ENCODE measurements around the gene MASP1.

The MASP1 gene

DNA sequence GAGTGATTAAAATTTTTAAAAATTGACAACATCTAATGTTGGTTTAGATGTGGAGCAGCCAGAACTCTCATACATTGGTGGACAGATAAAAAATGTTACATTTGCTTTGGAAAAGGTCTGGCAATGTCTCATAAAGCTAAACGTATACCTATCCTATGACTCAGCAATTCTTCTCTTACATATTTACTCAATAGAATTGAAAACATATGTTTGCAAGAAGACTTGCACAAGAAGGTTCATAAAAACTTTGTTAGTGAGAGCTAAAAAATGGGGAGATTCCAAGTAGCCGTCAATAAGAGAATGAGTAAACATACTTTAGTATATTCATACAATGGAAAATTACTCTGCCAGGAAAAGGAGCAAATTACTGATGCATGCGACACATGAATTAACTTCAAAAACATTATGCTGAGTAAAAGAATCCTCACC lies 30.0 kb downstream of the MASP1 start:
- TF ChIP-seq TAF1 (IDR thresholded peaks at IDR 0.05; ENCODE audit: borderline replicate concordance, insufficient read depth, low read length): no peak
- TF ChIP-seq POLR2AphosphoS5 (IDR thresholded peaks at IDR 0.05; ENCODE audit: low read depth, low read length): no peak
- no peak for TF ChIP-seq SIN3A (IDR thresholded peaks at IDR 0.05; ENCODE audit: borderline replicate concordance, insufficient read depth, low read length)
- TF ChIP-seq, protein P1, sequence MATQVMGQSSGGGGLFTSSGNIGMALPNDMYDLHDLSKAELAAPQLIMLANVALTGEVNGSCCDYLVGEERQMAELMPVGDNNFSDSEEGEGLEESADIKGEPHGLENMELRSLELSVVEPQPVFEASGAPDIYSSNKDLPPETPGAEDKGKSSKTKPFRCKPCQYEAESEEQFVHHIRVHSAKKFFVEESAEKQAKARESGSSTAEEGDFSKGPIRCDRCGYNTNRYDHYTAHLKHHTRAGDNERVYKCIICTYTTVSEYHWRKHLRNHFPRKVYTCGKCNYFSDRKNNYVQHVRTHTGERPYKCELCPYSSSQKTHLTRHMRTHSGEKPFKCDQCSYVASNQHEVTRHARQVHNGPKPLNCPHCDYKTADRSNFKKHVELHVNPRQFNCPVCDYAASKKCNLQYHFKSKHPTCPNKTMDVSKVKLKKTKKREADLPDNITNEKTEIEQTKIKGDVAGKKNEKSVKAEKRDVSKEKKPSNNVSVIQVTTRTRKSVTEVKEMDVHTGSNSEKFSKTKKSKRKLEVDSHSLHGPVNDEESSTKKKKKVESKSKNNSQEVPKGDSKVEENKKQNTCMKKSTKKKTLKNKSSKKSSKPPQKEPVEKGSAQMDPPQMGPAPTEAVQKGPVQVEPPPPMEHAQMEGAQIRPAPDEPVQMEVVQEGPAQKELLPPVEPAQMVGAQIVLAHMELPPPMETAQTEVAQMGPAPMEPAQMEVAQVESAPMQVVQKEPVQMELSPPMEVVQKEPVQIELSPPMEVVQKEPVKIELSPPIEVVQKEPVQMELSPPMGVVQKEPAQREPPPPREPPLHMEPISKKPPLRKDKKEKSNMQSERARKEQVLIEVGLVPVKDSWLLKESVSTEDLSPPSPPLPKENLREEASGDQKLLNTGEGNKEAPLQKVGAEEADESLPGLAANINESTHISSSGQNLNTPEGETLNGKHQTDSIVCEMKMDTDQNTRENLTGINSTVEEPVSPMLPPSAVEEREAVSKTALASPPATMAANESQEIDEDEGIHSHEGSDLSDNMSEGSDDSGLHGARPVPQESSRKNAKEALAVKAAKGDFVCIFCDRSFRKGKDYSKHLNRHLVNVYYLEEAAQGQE (IDR thresholded peaks at IDR 0.05; ENCODE audit: insufficient read depth in 1 of 2, low read depth in 2 of 2, low read length in 2 of 2): no peak
- TF ChIP-seq FOXP2 (optimal IDR thresholded peaks at IDR 0.05; ENCODE audit: borderline replicate concordance, extremely low read depth, extremely low read length, insufficient read depth): no peak

DNA sequence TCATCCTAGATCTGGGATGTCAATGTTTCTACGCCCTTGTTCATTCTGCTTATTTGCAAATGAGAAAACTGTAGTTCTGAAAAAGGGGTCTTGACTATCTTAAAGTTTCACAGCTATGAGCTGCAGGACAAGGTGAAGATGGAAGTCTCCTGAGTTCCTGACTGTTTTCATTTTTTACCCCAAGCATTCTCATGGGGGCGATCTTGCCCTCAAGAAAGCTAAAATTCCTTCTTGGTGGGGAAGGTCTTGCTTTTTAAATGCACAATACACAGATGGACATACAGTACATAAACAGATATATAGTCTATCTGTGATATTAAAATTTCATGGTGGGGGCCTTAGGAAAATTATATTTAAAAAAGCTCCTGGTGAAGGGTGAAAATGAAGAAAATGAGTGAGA lies 32.4 kb downstream of the MASP1 start:
- no peak for TF ChIP-seq FOXP2 (optimal IDR thresholded peaks at IDR 0.05; ENCODE audit: borderline replicate concordance, extremely low read depth, extremely low read length, insufficient read depth)
- TF ChIP-seq, protein P1 (IDR thresholded peaks at IDR 0.05; ENCODE audit: insufficient read depth in 1 of 2, low read depth in 2 of 2, low read length in 2 of 2): no peak
- TF ChIP-seq POLR2AphosphoS5 (IDR thresholded peaks at IDR 0.05; ENCODE audit: low read depth, low read length): no peak
- TF ChIP-seq SIN3A (IDR thresholded peaks at IDR 0.05; ENCODE audit: borderline replicate concordance, insufficient read depth, low read length): no peak
- no peak for TF ChIP-seq TAF1 (IDR thresholded peaks at IDR 0.05; ENCODE audit: borderline replicate concordance, insufficient read depth, low read length)

DNA sequence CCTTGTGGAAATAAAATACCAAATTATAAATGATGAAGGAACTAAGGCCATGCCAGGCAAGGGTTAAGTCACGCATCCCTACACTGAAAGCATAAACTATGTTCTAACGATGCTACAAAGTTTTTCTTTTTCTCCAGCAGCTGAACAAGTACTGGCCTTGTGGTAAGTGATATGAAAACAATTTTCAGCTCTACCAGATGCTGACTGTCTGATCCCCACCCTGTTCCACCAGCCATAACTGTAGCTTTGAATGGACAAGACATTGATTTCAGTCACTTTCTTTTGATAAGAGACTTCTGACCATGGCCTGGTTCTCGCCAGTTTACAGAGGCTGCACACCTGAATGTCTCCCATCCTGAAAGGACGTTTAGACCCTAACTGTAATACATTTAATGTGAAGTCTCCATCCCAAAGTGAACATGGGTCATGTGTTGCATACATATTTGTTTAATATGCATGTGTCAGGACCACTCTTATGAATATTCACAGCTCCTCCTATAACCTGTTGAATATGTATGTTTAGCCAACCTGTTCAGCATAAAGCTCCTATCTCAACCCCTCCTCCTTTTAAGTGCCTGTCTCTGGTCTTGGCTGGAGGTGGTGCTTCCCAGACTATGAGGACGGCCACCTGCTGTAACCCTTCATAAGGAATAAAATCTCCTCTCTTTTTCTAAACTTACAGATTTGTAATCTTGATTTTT lies 33.4 kb downstream of the MASP1 start:
- TF ChIP-seq TAF1 (IDR thresholded peaks at IDR 0.05; ENCODE audit: borderline replicate concordance, insufficient read depth, low read length) (no peak), FOXP2 (optimal IDR thresholded peaks at IDR 0.05; ENCODE audit: borderline replicate concordance, extremely low read depth, extremely low read length, insufficient read depth) (no peak), POLR2AphosphoS5 (IDR thresholded peaks at IDR 0.05; ENCODE audit: low read depth, low read length) (no peak)

DNA sequence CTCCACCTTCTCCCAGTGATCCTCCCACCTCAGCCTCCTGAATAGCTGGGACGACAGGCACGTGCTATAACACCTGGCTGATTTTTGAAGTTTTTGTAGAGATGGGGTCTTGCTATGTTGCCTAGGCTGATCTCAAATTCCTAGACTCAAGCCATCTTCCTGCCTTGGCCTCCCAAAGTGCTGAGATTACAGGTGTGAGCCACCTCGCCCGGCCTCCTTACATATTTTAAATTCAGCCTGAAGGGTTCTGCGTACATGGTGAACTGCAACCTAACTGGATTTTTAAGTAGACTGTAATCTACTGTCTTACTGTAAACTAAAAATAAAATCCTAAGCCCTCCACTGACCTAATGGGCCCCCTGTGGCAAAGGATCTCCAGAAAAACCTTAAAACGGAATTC lies 34.1 kb downstream of the MASP1 start:
- no peak for TF ChIP-seq FOXP2 (optimal IDR thresholded peaks at IDR 0.05; ENCODE audit: borderline replicate concordance, extremely low read depth, extremely low read length, insufficient read depth)

DNA sequence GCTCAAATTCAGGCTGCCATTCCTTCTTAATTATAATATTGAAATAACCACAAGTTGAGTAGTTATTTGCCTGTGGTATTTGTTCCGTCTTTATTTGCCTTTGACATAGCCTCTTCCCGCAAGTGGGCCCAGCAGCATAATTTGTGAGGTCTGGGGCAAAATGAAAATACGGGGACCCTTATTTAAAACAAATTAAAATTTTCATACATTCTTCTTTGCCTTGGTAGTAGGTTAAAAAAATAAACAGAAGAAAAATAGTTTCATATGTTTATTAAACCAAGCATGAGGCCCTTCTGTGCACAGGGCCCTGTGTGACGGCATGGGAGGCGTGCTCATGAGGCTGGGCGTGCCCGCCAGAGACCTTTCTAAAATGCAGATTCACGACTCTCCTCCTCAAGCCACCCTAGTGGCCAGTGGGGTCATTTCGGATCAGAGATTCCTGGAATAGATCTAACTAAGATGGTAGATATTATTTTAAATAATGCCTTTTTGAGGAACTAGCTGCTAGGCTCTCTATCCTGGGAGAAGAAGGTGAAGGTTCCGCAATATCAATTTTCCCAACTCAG lies 35.4 kb downstream of the MASP1 start:
- TF ChIP-seq, protein P1 (IDR thresholded peaks at IDR 0.05; ENCODE audit: insufficient read depth in 1 of 2, low read depth in 2 of 2, low read length in 2 of 2): no peak
- no peak for TF ChIP-seq FOXP2 (optimal IDR thresholded peaks at IDR 0.05; ENCODE audit: borderline replicate concordance, extremely low read depth, extremely low read length, insufficient read depth)
- no peak for TF ChIP-seq POLR2AphosphoS5 (IDR thresholded peaks at IDR 0.05; ENCODE audit: low read depth, low read length)
- TF ChIP-seq TAF1 (IDR thresholded peaks at IDR 0.05; ENCODE audit: borderline replicate concordance, insufficient read depth, low read length): no peak
- no peak for TF ChIP-seq SIN3A (IDR thresholded peaks at IDR 0.05; ENCODE audit: borderline replicate concordance, insufficient read depth, low read length)

DNA sequence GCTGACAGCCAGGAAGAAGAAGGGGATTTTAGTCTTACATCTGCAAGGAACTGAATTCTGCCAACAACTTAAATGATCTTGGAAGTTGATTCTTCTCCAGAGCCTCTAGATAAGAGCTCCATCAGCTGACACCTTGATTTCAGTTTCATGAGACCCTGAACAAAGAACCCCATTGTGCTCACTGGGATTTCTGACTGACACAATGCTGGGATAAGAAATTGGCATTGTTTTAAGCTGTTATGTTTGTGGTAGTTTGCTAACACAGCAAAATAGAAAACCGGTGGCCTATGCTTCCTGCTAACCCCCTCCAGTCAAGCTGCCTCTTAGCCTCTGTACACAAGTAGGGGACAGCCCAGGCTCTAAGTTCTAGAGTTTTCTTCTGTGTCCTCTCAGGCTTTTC lies 36.2 kb downstream of the MASP1 start:
- TF ChIP-seq FOXP2 (optimal IDR thresholded peaks at IDR 0.05; ENCODE audit: borderline replicate concordance, extremely low read depth, extremely low read length, insufficient read depth): no peak
- TF ChIP-seq, protein P1 (IDR thresholded peaks at IDR 0.05; ENCODE audit: insufficient read depth in 1 of 2, low read depth in 2 of 2, low read length in 2 of 2): no peak
- TF ChIP-seq TAF1 (IDR thresholded peaks at IDR 0.05; ENCODE audit: borderline replicate concordance, insufficient read depth, low read length): no peak
- no peak for TF ChIP-seq POLR2AphosphoS5 (IDR thresholded peaks at IDR 0.05; ENCODE audit: low read depth, low read length)
- no peak for TF ChIP-seq SIN3A (IDR thresholded peaks at IDR 0.05; ENCODE audit: borderline replicate concordance, insufficient read depth, low read length)
